Body of pancreas (tissue), 4 donors: ENCODE measurements around the gene LEUTX.

ENCODE experiments used
- POLR2A ChIP-seq, 3 donors: fragments of 450-650 bp; IDR thresholded peaks; one replicate each; pipeline ENCODE4 v1.6.1; 2016; ENCODE audit warnings: antibody characterized with exemption in 3 of 3, mild to moderate bottlenecking in 2 of 3
- TF ChIP-seq, protein P1 (sequence below), 7 experiments: fragments of 450-650 bp in 4 of 7; fragments of 200-600 bp in 3 of 7; sonication (generic) in 3 of 7; IDR thresholded peaks; one replicate each; pipeline ENCODE4 v1.5.1; 2016 to 2019; ENCODE audit warnings: antibody characterized with exemption in 7 of 7

DNA sequence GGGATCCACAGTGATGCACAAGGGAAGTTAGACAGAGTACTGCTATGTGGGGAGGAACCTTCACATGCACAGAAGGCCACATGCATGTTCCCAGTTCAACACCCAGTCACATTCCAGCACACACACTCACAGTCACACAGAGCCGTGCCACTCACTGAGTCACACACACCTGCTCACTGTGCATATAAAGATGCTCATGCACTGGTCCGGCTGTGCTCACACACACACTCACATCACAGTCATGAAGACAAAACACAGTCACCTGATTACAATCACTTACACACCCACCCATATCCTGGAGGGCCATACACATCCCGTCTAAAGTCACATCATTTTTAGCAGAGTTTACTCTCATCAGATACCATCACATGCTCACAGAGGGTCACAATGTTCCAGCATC is 41.3 kb upstream of the LEUTX start:
- TF ChIP-seq, protein P1, sequence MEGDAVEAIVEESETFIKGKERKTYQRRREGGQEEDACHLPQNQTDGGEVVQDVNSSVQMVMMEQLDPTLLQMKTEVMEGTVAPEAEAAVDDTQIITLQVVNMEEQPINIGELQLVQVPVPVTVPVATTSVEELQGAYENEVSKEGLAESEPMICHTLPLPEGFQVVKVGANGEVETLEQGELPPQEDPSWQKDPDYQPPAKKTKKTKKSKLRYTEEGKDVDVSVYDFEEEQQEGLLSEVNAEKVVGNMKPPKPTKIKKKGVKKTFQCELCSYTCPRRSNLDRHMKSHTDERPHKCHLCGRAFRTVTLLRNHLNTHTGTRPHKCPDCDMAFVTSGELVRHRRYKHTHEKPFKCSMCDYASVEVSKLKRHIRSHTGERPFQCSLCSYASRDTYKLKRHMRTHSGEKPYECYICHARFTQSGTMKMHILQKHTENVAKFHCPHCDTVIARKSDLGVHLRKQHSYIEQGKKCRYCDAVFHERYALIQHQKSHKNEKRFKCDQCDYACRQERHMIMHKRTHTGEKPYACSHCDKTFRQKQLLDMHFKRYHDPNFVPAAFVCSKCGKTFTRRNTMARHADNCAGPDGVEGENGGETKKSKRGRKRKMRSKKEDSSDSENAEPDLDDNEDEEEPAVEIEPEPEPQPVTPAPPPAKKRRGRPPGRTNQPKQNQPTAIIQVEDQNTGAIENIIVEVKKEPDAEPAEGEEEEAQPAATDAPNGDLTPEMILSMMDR (IDR thresholded peaks at IDR 0.05), result no peak
- no peak for TF ChIP-seq POLR2A (IDR thresholded peaks at IDR 0.05)
